NCI-H2196 (cell line): Measurements from ENCODE around the gene OR5T1.

Source experiments
- DNase-seq: peaks from one replicate; lab custom pipeline; 2025; ENCODE audit not compliant: unreplicated experiment; lab: John Stamatoyannopoulos, UW

The OR5T1 gene

GRCh38 chr11:56273854-56274253, at the start of gene OR5T1:
TSS of gene OR5T1 (plus strand) at chr11:56274154. CDS start at chr11:56275639, 1,485 bp downstream.
- DNase-seq, result no peak

- no peak for DNase-seq
These were observed 39.8 kb upstream of the OR5T1 start, which contains the start of gene OR5T2 for GRCh38 chr11:56234155-56234554. TSS of gene OR5T2 (minus strand) at chr11:56234255. CDS start at chr11:56233062, 1,193 bp downstream.

- no peak for DNase-seq
These were observed 22.0 kb upstream of the OR5T1 start, which contains the start of gene OR5T3 for GRCh38 chr11:56251954-56252353. TSS of gene OR5T3 (plus strand) at chr11:56252254. CDS start at chr11:56252254, 0 bp downstream.

- DNase-seq, result no peak
These were observed 2.9 kb upstream of the OR5T1 start for GRCh38 chr11:56271092-56271491.

- no peak for DNase-seq
These were observed 18.2 kb downstream of the OR5T1 start, which contains the start of gene OR8H1 for GRCh38 chr11:56292154-56292553. TSS of gene OR8H1 (minus strand) at chr11:56292254. CDS start at chr11:56291062, 1,192 bp downstream.

- DNase-seq, result no peak
These were observed 22.9 kb downstream of the OR5T1 start for GRCh38 chr11:56296898-56297297.

GRCh38 chr11:56307836-56308235, 33.9 kb downstream of the OR5T1 start:
- no peak for DNase-seq

- no peak for DNase-seq
These were observed 40.9 kb downstream of the OR5T1 start, which contains the start of gene OR8K3 for GRCh38 chr11:56314844-56315243. TSS of gene OR8K3 (plus strand) at chr11:56315144. CDS start at chr11:56318307, 3,163 bp downstream.
